ENCODE results near the gene DCAF15.

The DCAF15 gene

GRCh38 chr19:13931391-13932148 is 20.7 kb upstream of the DCAF15 start:
- FAIRE-seq, result no peak

- FAIRE-seq, result no peak
Observed at GRCh38 chr19:13932149-13932637, 20.1 kb upstream of the DCAF15 start.

GRCh38 chr19:13932911-13933393 is 19.4 kb upstream of the DCAF15 start:
- no peak for FAIRE-seq

GRCh38 chr19:13934785-13935109 is 17.6 kb upstream of the DCAF15 start:
- no peak for FAIRE-seq

GRCh38 chr19:13935765-13936510 is 16.4 kb upstream of the DCAF15 start:
- no peak for FAIRE-seq

GRCh38 chr19:13937479-13938300 is 14.6 kb upstream of the DCAF15 start:
- FAIRE-seq, result no peak

GRCh38 chr19:13938301-13939064 is 13.8 kb upstream of the DCAF15 start, which contains the start of gene PODNL1:
Gene PODNL1 (minus strand): TSS chr19:13938417. CDS start chr19:13938181, 236 bp downstream.
- FAIRE-seq, result no peak

GRCh38 chr19:13942023-13942684 is 10.2 kb upstream of the DCAF15 start:
- no peak for FAIRE-seq

GRCh38 chr19:13946414-13946813 is 5.9 kb upstream of the DCAF15 start:
- FAIRE-seq, result no peak

- no peak for FAIRE-seq
Observed at GRCh38 chr19:13951043-13951442, 1.3 kb upstream of the DCAF15 start.

- no peak for FAIRE-seq
Observed at GRCh38 chr19:13951799-13952153, 533 bp upstream of the DCAF15 start.

GRCh38 chr19:13952931-13953531 is 722 bp downstream of the DCAF15 start:
- FAIRE-seq, result no peak

GRCh38 chr19:13954185-13954584 is 1.9 kb downstream of the DCAF15 start:
- FAIRE-seq, result no peak

- FAIRE-seq, result no peak
Observed at GRCh38 chr19:13955662-13956364, 3.5 kb downstream of the DCAF15 start.

- no peak for FAIRE-seq
Observed at GRCh38 chr19:13956365-13956744, 4.0 kb downstream of the DCAF15 start.

GRCh38 chr19:13957051-13957450 is 4.7 kb downstream of the DCAF15 start:
- FAIRE-seq, result no peak

- no peak for FAIRE-seq
Observed at GRCh38 chr19:13958043-13958442, 5.7 kb downstream of the DCAF15 start.

- no peak for FAIRE-seq
Observed at GRCh38 chr19:13959141-13959961, 7.0 kb downstream of the DCAF15 start.

GRCh38 chr19:13959962-13960862 is 7.9 kb downstream of the DCAF15 start:
- no peak for FAIRE-seq
